H1 (cell line): ENCODE measurements around the gene LRRC4C. TPM values are rescaled to one million over a fixed set of nuclear protein-coding genes. Genes with fewer than 3 reads are reported as not detected.

ENCODE experiments used
- CTCF ChIA-PET: fragments of 300-600 bp; sonication (Branson Sonifier 250); formaldehyde crosslinking; loops from one replicate; lab custom pipeline; 2021; ENCODE audit not compliant: partially characterized antibody; lab: Charles Lee
- POLR2A ChIA-PET: fragments of 300-600 bp; sonication (Branson Sonifier 250); formaldehyde crosslinking; loops from one replicate; lab custom pipeline; 2021; ENCODE audit warnings: inconsistent platforms; ENCODE audit not compliant: partially characterized antibody; lab: Charles Lee
- DNase-seq, 2 experiments: peaks; one replicate each; pipeline versions ENCODE4 v3.0.0 to v3.0.0-alpha.2; 2010 to 2022; ENCODE audit warnings: low spot score in 2 of 2, low read depth in 1 of 2, mixed read lengths in 1 of 2
- FAIRE-seq: peaks from 2 replicates; lab custom pipeline; 2011; peaks lifted over from hg19 to GRCh38; lab: Jason Lieb, UNC
- H2AFZ ChIP-seq: 2 replicates; pipeline ENCODE4 v1.8.1; 2012; ENCODE audit warnings: low read length, inconsistent platforms
- H2AK5ac ChIP-seq: 2 replicates; pipeline ENCODE4 v1.6.1; 2013; ENCODE audit warnings: low read depth, low read length
- H2BK120ac ChIP-seq: replicated peaks from 2 replicates; pipeline ENCODE3; 2013; ENCODE audit warnings: low read depth, low read length, inconsistent platforms
- H2BK12ac ChIP-seq: 2 replicates; pipeline ENCODE4 v1.6.1; 2013; ENCODE audit warnings: low read depth, low read length
- H2BK15ac ChIP-seq: 2 replicates; pipeline ENCODE4 v1.6.1; 2013; ENCODE audit warnings: low read length
- H2BK20ac ChIP-seq: 2 replicates; pipeline ENCODE4 v1.6.1; 2013; ENCODE audit warnings: low read length
- H2BK5ac ChIP-seq: 2 replicates; pipeline ENCODE4 v1.6.1; 2013; ENCODE audit warnings: low read depth, low read length
- H3K14ac ChIP-seq: 2 replicates; pipeline ENCODE4 v1.6.1; 2013; ENCODE audit warnings: inconsistent platforms; ENCODE audit not compliant: insufficient read length
- H3K18ac ChIP-seq: 2 replicates; pipeline ENCODE4 v1.6.1; 2013; ENCODE audit warnings: low read length; ENCODE audit errors: extremely low read depth
- H3K23ac ChIP-seq: 2 replicates; pipeline ENCODE4 v1.6.1; 2013; ENCODE audit warnings: inconsistent platforms; ENCODE audit not compliant: insufficient read length
- H3K23me2 ChIP-seq: 2 replicates; pipeline ENCODE4 v1.6.1; 2013; ENCODE audit warnings: low read depth, low read length
- H3K27ac ChIP-seq: 2 replicates; pipeline ENCODE4 v1.6.1; 2011; ENCODE audit warnings: low read depth, low read length, inconsistent platforms
- H3K27me3 ChIP-seq, 4 experiments: replicated peaks in 1 of 4; 1 replicate in 1 of 4; 2 replicates in 3 of 4; pipeline versions ENCODE4 v1.6.1 to v1.8.1; 2011 to 2013; ENCODE audit warnings: low read length in 3 of 4, mild to moderate bottlenecking in 3 of 4, inconsistent platforms in 2 of 4, mixed read lengths in 2 of 4, moderate library complexity in 1 of 4; ENCODE audit not compliant: control insufficient read depth in 3 of 4, insufficient read depth in 3 of 4; ENCODE audit errors: extremely low read depth in 1 of 4
- H3K36me3 ChIP-seq, 4 experiments: 2 replicates each; pipeline versions ENCODE4 v1.6.1 to v1.8.1; 2011 to 2013; ENCODE audit warnings: mild to moderate bottlenecking in 4 of 4, low read length in 3 of 4, moderate library complexity in 2 of 4, control low read depth in 1 of 4, inconsistent platforms in 1 of 4; ENCODE audit not compliant: insufficient read depth in 4 of 4, control insufficient read depth in 2 of 4
- H3K4ac ChIP-seq: replicated peaks from 2 replicates; pipeline ENCODE3; 2013; ENCODE audit warnings: low read length, low read depth, mixed read lengths, inconsistent platforms; ENCODE audit not compliant: insufficient read length
- H3K4me1 ChIP-seq, 4 experiments: replicated peaks in 1 of 4; 1 replicate in 1 of 4; 2 replicates in 3 of 4; pipeline versions ENCODE4 v1.6.1 to v1.8.1; 2011 to 2013; ENCODE audit warnings: low read length in 3 of 4, inconsistent platforms in 2 of 4, mixed read lengths in 1 of 4; ENCODE audit not compliant: insufficient read depth in 4 of 4, control insufficient read depth in 3 of 4
- H3K4me2 ChIP-seq, 2 experiments: 2 replicates each; pipeline versions ENCODE4 v1.6.1 to v1.8.1; 2011 to 2013; ENCODE audit warnings: low read depth in 2 of 2, low read length in 2 of 2, control low read depth in 1 of 2, inconsistent platforms in 1 of 2, mild to moderate bottlenecking in 1 of 2; ENCODE audit not compliant: insufficient read depth in 1 of 2
- H3K4me3 ChIP-seq, 4 experiments: fragments of 200-600, 300-600 bp in 1 of 4; sonication (generic), shearing (Covaris generic), sonication (Bioruptor Twin) in 1 of 4; 2 replicates each; pipeline versions ENCODE4 v1.5.1 to v1.8.1; 2011 to 2016; ENCODE audit warnings: low read length in 4 of 4, low read depth in 3 of 4, control low read depth in 2 of 4, inconsistent platforms in 2 of 4, mild to moderate bottlenecking in 2 of 4, mixed read lengths in 1 of 4, moderate library complexity in 1 of 4; ENCODE audit not compliant: insufficient read depth in 2 of 4; ENCODE audit errors: extremely low read depth in 1 of 4
- H3K56ac ChIP-seq: replicated peaks from 2 replicates; pipeline ENCODE3; 2013; ENCODE audit warnings: low read depth, mild to moderate bottlenecking, mixed read lengths, low read length, inconsistent platforms; ENCODE audit not compliant: insufficient read length
- H3K79me1 ChIP-seq: 2 replicates; pipeline ENCODE4 v1.6.1; 2013; ENCODE audit warnings: low read depth, low read length, control low read depth
- H3K79me2 ChIP-seq, 2 experiments: 2 replicates each; pipeline versions ENCODE4 v1.6.1 to v1.8.1; 2012 to 2013; ENCODE audit warnings: low read length in 2 of 2, mild to moderate bottlenecking in 2 of 2, inconsistent platforms in 1 of 2; ENCODE audit not compliant: insufficient read depth in 2 of 2, control insufficient read depth in 1 of 2
- H3K9ac ChIP-seq, 4 experiments: replicated peaks in 1 of 4; 1 replicate in 1 of 4; 2 replicates in 3 of 4; pipeline versions ENCODE4 v1.6.1 to v1.8.1; 2011 to 2013; ENCODE audit warnings: low read depth in 3 of 4, low read length in 3 of 4, control low read depth in 2 of 4, mild to moderate bottlenecking in 2 of 4, moderate library complexity in 2 of 4, inconsistent platforms in 1 of 4; ENCODE audit errors: extremely low read depth in 1 of 4
- H3K9me3 ChIP-seq, 2 experiments: 2 replicates each; pipeline versions ENCODE4 v1.6.1 to v1.8.1; 2012 to 2013; ENCODE audit warnings: mild to moderate bottlenecking in 2 of 2, moderate library complexity in 2 of 2, control low read depth in 1 of 2, inconsistent platforms in 1 of 2, low read depth in 1 of 2, low read length in 1 of 2, mixed read lengths in 1 of 2; ENCODE audit not compliant: insufficient read depth in 2 of 2
- H4K20me1 ChIP-seq, 2 experiments: replicated peaks in 1 of 2; 2 replicates each; pipeline versions ENCODE3 to v1.8.1; 2011 to 2013; ENCODE audit warnings: inconsistent platforms in 2 of 2, low read length in 2 of 2, mild to moderate bottlenecking in 1 of 2; ENCODE audit not compliant: insufficient read depth in 2 of 2, control insufficient read depth in 1 of 2
- H4K5ac ChIP-seq: 2 replicates; pipeline ENCODE4 v1.6.1; 2013; ENCODE audit warnings: low read length, low read depth, mixed read lengths, inconsistent platforms; ENCODE audit not compliant: insufficient read length
- H4K8ac ChIP-seq: 2 replicates; pipeline ENCODE4 v1.8.0; 2013; ENCODE audit warnings: mild to moderate bottlenecking, moderate library complexity, low read length, inconsistent platforms; ENCODE audit not compliant: insufficient read depth; ENCODE audit errors: extremely low read depth
- H4K91ac ChIP-seq: replicated peaks from 2 replicates; pipeline ENCODE3; 2013; ENCODE audit warnings: low read length, mixed read lengths, inconsistent platforms; ENCODE audit not compliant: insufficient read length
- ASH2L ChIP-seq: fragments of 200-600, 300-600 bp; sonication (generic); IDR thresholded peaks from one replicate; pipeline ENCODE4 v1.7.1; 2017; ENCODE audit warnings: low read length
- EP300 ChIP-seq, 2 experiments: IDR thresholded peaks; 1 replicate in 1 of 2; 2 replicates in 1 of 2; pipeline ENCODE4 v1.6.1; 2011 to 2012; ENCODE audit warnings: low read depth in 2 of 2, low read length in 2 of 2, mild to moderate bottlenecking in 2 of 2, borderline replicate concordance in 1 of 2, inconsistent platforms in 1 of 2, moderate library complexity in 1 of 2
- EZH2 ChIP-seq: fragments of 200-600 bp; sonication (generic); IDR thresholded peaks from 2 replicates; pipeline ENCODE4 v1.7.1; 2012; ENCODE audit warnings: low read depth, mild to moderate bottlenecking, moderate library complexity, low read length, inconsistent platforms; ENCODE audit not compliant: severe bottlenecking
- GABPA ChIP-seq: IDR thresholded peaks from 2 replicates; pipeline ENCODE4 v1.6.1; 2011; ENCODE audit warnings: mild to moderate bottlenecking, low read length, moderate library complexity, borderline replicate concordance; ENCODE audit not compliant: insufficient read depth
- GTF2F1 ChIP-seq: IDR thresholded peaks from 2 replicates; pipeline ENCODE4 v1.6.1; 2012; ENCODE audit warnings: low read depth, low read length, improper control_type of control experiment, borderline replicate concordance
- JUN ChIP-seq: IDR thresholded peaks from 2 replicates; pipeline ENCODE4 v1.6.1; 2011; ENCODE audit warnings: low read depth, mild to moderate bottlenecking, improper control_type of control experiment, low read length
- KDM1A ChIP-seq: fragments of 200-600, 300-600 bp; sonication (generic); IDR thresholded peaks from 2 replicates; pipeline ENCODE4 v1.7.1; 2016; ENCODE audit warnings: mild to moderate bottlenecking, low read length, borderline replicate concordance
- KDM4A ChIP-seq: IDR thresholded peaks from one replicate; pipeline ENCODE4 v1.7.1; 2012; ENCODE audit warnings: low read depth, mild to moderate bottlenecking, moderate library complexity, low read length, inconsistent platforms; ENCODE audit not compliant: severe bottlenecking
- MAFK ChIP-seq: IDR thresholded peaks from 2 replicates; pipeline ENCODE4 v1.6.1; 2012; ENCODE audit warnings: low read depth, mild to moderate bottlenecking, improper control_type of control experiment, low read length
- SAP30 ChIP-seq: fragments of 300-600 bp; sonication (generic); IDR thresholded peaks from 2 replicates; pipeline ENCODE4 v1.7.1; 2012; ENCODE audit warnings: low read length, moderate library complexity, mild to moderate bottlenecking, inconsistent platforms; ENCODE audit not compliant: insufficient read depth, insufficient replicate concordance
- TCF12 ChIP-seq: IDR thresholded peaks from 2 replicates; pipeline ENCODE4 v1.6.1; 2011; ENCODE audit warnings: low read depth, mild to moderate bottlenecking, low read length
- YY1 ChIP-seq: IDR thresholded peaks from 2 replicates; pipeline ENCODE4 v1.6.1; 2011; ENCODE audit warnings: low read depth, mild to moderate bottlenecking, low read length
- ZNF274 ChIP-seq: IDR thresholded peaks from 2 replicates; pipeline ENCODE4 v1.7.0; 2012; ENCODE audit warnings: low read length, borderline replicate concordance; ENCODE audit errors: extremely low read depth
- WGBS, 2 experiments: shearing (Covaris generic) in 1 of 2; methylation state at CpG; one replicate each; pipeline versions ENCODE4 v1.1.6 to v1.1.7; 2013 to 2015; ENCODE audit warnings: low lambda C conversion rate in 2 of 2, mixed read lengths in 2 of 2, inconsistent platforms in 1 of 2, low coverage in 1 of 2, missing lambda C conversion rate in 1 of 2; ENCODE audit not compliant: insufficient replicate concordance in 2 of 2, insufficient coverage in 1 of 2, insufficient read length in 1 of 2; ENCODE audit errors: extremely low coverage in 1 of 2, missing lambda C conversion rate in 1 of 2; 5-methylcytosine and 5-hydroxymethylcytosine counted together
- polyA plus RNA-seq, 7 experiments: library from polyadenylated mRNA; depleted of rRNA in 3 of 7; stranded (reverse) in 5 of 7; unstranded in 2 of 7; fragments of >200 nt in 5 of 7; fragments of 200-250 nt in 2 of 7; gene quantifications; 1 replicate in 5 of 7; 2 replicates in 1 of 7; 4 replicates in 1 of 7; pipeline versions ENCODE4 v1.2.1 to v1.2.3, GENCODE V29; 2011 to 2013; ENCODE audit warnings: missing spikeins in 2 of 7, mixed read lengths in 2 of 7
- total RNA-seq: library from RNA; stranded (reverse); fragmentation: NEBNext Ultra II Directional; extraction: Animal tissue kit (Norgen Biotek cat#: 25700); gene quantifications from 2 replicates; pipeline ENCODE4 v1.2.1, GENCODE V29; 2021

Gene LRRC4C
- total and polyA plus RNA-seq, 2 of the 8 experiments (the other 6 are each of a cell fraction or from before 2014, with no cell fraction given) = 0.23 to 2.2 TPM

DNA sequence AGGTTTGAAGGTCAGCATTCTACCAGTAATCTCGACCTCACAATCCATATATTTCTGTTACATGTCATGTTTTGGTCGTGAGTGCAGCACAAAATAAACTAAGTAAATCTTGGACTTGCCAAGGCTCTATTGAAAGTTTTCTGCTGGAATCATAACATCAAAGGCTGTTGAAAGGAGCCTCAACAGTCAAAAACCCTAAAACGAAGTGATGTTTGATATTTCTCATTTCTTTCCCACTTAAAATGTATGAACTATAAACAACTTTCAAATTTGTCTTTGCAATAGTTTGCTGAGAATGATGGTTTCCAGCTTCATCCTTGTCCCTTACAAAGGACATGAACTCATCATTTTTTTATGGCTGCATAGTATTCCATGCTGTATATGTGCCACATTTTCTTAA, 1118.5 kb downstream of the LRRC4C start:
- Histone ChIP-seq H3K9ac (no peak overlapping the region), H4K20me1 (no peaks in the 10 kb centered on the region), H2AFZ (no peak overlapping the region), H3K56ac (no peak overlapping the region), H3K23ac (no peak overlapping the region), H3K14ac (no peak overlapping the region), H3K36me3 (no peaks in the 10 kb centered on the region), H3K4me1 (no peaks in the 10 kb centered on the region), H2BK120ac (no peak overlapping the region), H3K23me2 (no peaks in the 10 kb centered on the region), H2BK20ac (no peak overlapping the region), H2BK12ac (no peak overlapping the region), H3K4me2 (no peak overlapping the region), H3K79me2 (no peaks in the 10 kb centered on the region), H3K79me1 (no peaks in the 10 kb centered on the region), H2AK5ac (no peak overlapping the region), H2BK5ac (no peak overlapping the region), H3K27me3 (no peaks in the 10 kb centered on the region), H4K8ac (no peak overlapping the region), H3K27ac (no peak overlapping the region), H2BK15ac (no peak overlapping the region), H3K9me3 (no peaks in the 10 kb centered on the region), H3K4me3 (no peak overlapping the region), H4K91ac (no peak overlapping the region), H3K18ac (no peak overlapping the region), H3K4ac (no peak overlapping the region), H4K5ac (no peak overlapping the region)
- 91% methylated on average over 3 of the region's 3 CpGs; no CpG with 5 or more reads in 1 of the 2 experiments for WGBS, 2 experiments
- TF ChIP-seq MAFK = no peak
- TF ChIP-seq ZNF274 = no peak
- no peak for TF ChIP-seq JUN
- TF ChIP-seq YY1 = no peak
- TF ChIP-seq TCF12 = no peak
- no peak for TF ChIP-seq KDM1A
- TF ChIP-seq SAP30 = no peak
- TF ChIP-seq ASH2L = no peak
- no peak for TF ChIP-seq GABPA
- TF ChIP-seq GTF2F1 = no peak
- TF ChIP-seq KDM4A = no peak
- no peak for TF ChIP-seq EZH2
- no peak for TF ChIP-seq EP300 (IDR thresholded peaks at IDR 0.05; ENCODE audit: borderline replicate concordance in 1 of 2, low read depth in 2 of 2, low read length in 2 of 2)
- no peak for DNase-seq
- ChIA-PET POLR2A (no interaction called here), CTCF (no interaction called here)
- no peak for FAIRE-seq
